SU-DHL-6 (cell line): Measurements from ENCODE around the gene OTUD7B.

ENCODE experiments used
- H2AFZ ChIP-seq: fragments of 200-600 bp; sonication (generic); 2 replicates; pipeline ENCODE4 v1.6.1; 2014; ENCODE audit warnings: low read depth, mild to moderate bottlenecking, moderate library complexity, mixed read lengths, antibody characterized with exemption, low read length; ENCODE audit not compliant: severe bottlenecking
- H3F3A ChIP-seq: fragments of 200-600 bp; shearing (Covaris generic); 2 replicates; pipeline ENCODE4 v1.6.0; 2016; ENCODE audit warnings: antibody characterized with exemption, mild to moderate bottlenecking; ENCODE audit not compliant: insufficient read depth
- H3K27ac ChIP-seq: fragments of 200-600 bp; sonication (generic); 2 replicates; pipeline ENCODE4 v1.5.1; 2016; ENCODE audit warnings: low read depth, mild to moderate bottlenecking, low read length, moderate library complexity, mixed read lengths
- H3K27me3 ChIP-seq: fragments of 200-600 bp; sonication (generic), shearing (Covaris generic); 2 replicates; pipeline ENCODE4 v1.6.0; 2014; ENCODE audit warnings: mild to moderate bottlenecking, low read length
- H3K36me3 ChIP-seq: fragments of 200-600 bp; sonication (generic); 2 replicates; pipeline ENCODE4 v1.6.1; 2014; ENCODE audit warnings: mild to moderate bottlenecking, low read length, mixed read lengths
- H3K4me2 ChIP-seq: fragments of 300-600, 200-600 bp; shearing (Covaris generic), sonication (generic); 2 replicates; pipeline ENCODE4 v1.6.0; 2014; ENCODE audit warnings: low read length, low read depth, mild to moderate bottlenecking; ENCODE audit not compliant: poor library complexity, severe bottlenecking
- H3K4me3 ChIP-seq: fragments of 200-600 bp; sonication (generic); 2 replicates; pipeline ENCODE4 v1.5.1; 2014; ENCODE audit warnings: antibody characterized with exemption, low read length, mild to moderate bottlenecking, mixed read lengths; ENCODE audit not compliant: insufficient read depth, poor library complexity, severe bottlenecking
- H3K79me2 ChIP-seq: fragments of 200-600 bp; sonication (generic); 2 replicates; pipeline ENCODE4 v1.6.1; 2014; ENCODE audit warnings: mild to moderate bottlenecking, low read length, moderate library complexity; ENCODE audit not compliant: insufficient read depth
- H3K9ac ChIP-seq: fragments of 200-600 bp; sonication (generic); 2 replicates; pipeline ENCODE4 v1.7.0; 2014; ENCODE audit warnings: mild to moderate bottlenecking, low read length
- H3K9me2 ChIP-seq: fragments of 200-600 bp; sonication (generic); replicated peaks from 2 replicates; pipeline ENCODE4 v1.6.1; 2014; ENCODE audit warnings: low read length; ENCODE audit not compliant: insufficient read depth
- H3K9me3 ChIP-seq: fragments of 200-600 bp; sonication (generic); 2 replicates; pipeline ENCODE4 v1.6.1; 2014; ENCODE audit warnings: low read length, mixed read lengths; ENCODE audit not compliant: insufficient read depth
- H4K20me1 ChIP-seq: fragments of 200-600 bp; sonication (generic); 2 replicates; pipeline ENCODE4 v1.6.1; 2014; ENCODE audit warnings: low read depth, mild to moderate bottlenecking, antibody characterized with exemption, low read length, moderate library complexity, mixed read lengths
- EZH2phosphoT487 ChIP-seq: fragments of 200-600 bp; sonication (generic), shearing (Covaris generic); conservative IDR thresholded peaks from 2 replicates; pipeline ENCODE4 v1.6.1; 2018; ENCODE audit warnings: mild to moderate bottlenecking, antibody characterized with exemption, low read length, moderate library complexity, mixed read lengths
- TF ChIP-seq, protein P1 (sequence below): fragments of 200-600 bp; sonication (generic); IDR thresholded peaks from one replicate; pipeline ENCODE4 v1.5.1; 2017; ENCODE audit warnings: antibody characterized with exemption, mild to moderate bottlenecking, low read length, moderate library complexity; ENCODE audit not compliant: insufficient read depth, poor library complexity, severe bottlenecking

The OTUD7B gene

DNA sequence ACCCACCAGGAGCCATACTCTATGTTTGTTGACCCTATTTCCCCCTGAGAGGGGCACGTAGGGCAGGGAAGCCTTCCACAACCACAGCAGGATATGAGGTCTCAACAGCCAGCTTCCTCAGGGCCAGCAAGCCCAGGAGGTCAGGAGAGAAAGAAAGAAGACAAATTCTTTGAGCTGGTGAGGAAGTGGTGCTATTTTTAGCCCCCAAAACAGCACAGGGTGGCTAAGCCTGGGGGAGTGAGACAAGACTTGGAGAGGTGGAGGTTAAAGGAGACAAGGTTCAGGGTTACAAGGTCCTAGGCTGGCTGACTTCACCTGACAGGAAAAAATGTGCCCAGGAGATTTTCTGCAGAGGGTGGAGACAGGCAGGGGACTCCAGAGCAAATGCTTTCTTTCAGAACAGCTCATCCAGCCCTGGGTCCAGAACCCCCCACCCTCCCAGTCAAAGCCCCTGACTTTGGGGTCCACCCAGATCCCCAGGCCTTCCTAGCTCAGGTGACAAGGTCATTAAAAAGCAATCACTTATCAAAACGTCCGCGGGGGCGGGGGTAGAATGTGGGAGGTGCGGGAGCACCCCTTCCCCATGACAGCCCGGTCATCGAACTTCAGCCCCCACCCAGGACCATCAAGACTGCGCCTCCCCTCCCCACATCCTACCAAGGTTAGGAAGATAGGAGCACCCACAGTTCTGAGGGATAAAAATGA lies 94.2 kb downstream of the OTUD7B start:
- H2AFZ ChIP-seq, result no peak overlapping the region
- H3K36me3 ChIP-seq, result no peaks in the 10 kb centered on the region
- H4K20me1 ChIP-seq, result no peaks in the 10 kb centered on the region
- H3K27me3 ChIP-seq, result no peaks in the 10 kb centered on the region
- no peaks in the 10 kb centered on the region for H3K79me2 ChIP-seq
- H3K9me3 ChIP-seq, result no peaks in the 10 kb centered on the region
- H3K4me3 ChIP-seq, result no peak overlapping the region
- no peak overlapping the region for H3K9ac ChIP-seq
- no peak overlapping the region for H3K27ac ChIP-seq
- H3F3A ChIP-seq, result 0 out of 2 replicates have a peak, but pooled peaks cover 3% of the 10 kb centered on the region
- no peak for TF ChIP-seq EZH2phosphoT487
- TF ChIP-seq, protein P1, sequence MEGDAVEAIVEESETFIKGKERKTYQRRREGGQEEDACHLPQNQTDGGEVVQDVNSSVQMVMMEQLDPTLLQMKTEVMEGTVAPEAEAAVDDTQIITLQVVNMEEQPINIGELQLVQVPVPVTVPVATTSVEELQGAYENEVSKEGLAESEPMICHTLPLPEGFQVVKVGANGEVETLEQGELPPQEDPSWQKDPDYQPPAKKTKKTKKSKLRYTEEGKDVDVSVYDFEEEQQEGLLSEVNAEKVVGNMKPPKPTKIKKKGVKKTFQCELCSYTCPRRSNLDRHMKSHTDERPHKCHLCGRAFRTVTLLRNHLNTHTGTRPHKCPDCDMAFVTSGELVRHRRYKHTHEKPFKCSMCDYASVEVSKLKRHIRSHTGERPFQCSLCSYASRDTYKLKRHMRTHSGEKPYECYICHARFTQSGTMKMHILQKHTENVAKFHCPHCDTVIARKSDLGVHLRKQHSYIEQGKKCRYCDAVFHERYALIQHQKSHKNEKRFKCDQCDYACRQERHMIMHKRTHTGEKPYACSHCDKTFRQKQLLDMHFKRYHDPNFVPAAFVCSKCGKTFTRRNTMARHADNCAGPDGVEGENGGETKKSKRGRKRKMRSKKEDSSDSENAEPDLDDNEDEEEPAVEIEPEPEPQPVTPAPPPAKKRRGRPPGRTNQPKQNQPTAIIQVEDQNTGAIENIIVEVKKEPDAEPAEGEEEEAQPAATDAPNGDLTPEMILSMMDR, result no peak
- no peaks in the 10 kb centered on the region for H3K9me2 ChIP-seq
- no peak overlapping the region for H3K4me2 ChIP-seq

DNA sequence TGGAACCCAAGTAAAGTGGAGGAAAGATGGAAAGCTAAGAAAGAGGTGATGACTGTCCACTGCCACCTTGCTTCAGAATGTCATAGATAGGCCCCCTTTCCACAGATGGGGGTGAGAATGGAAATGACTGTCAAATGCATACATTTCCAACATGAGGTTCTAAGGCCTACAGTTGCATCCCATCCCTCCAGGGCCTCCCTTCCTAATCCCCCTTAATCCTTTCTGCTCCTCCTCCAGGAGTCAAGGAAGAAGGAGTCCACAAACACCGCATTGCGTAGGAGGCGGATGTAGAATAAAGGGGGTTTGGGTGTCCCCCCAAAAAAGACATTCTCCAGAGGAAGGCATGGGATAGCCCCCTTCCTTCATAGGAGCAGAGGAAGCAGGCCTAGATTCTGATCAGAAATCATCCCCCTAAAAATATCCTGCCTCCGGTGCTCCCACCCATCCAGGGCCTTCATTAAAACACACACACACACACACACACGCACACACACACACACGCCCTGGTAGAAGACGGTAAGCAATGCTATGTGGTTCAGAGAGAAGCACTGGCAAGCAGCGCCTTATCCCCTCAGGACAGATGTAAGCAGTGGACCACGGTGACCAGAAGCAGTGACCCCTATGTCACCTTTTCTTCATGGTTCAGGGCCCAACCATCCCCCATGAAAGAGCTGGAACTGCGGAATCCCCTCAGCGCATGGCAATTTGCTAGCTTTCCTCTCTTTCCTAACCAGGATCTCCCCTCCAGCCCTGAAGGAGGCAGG lies 94.9 kb downstream of the OTUD7B start:
- Histone ChIP-seq H3K9me3 (no peaks in the 10 kb centered on the region), H3K36me3 (no peaks in the 10 kb centered on the region), H3K9ac (no peak overlapping the region), H2AFZ (no peak overlapping the region), H3K27me3 (no peaks in the 10 kb centered on the region), H4K20me1 (no peaks in the 10 kb centered on the region), H3K27ac (no peak overlapping the region), H3K79me2 (no peaks in the 10 kb centered on the region), H3K9me2 (no peaks in the 10 kb centered on the region), H3K4me3 (no peak overlapping the region), H3F3A (0 out of 2 replicates have a peak, but pooled peaks cover 3% of the 10 kb centered on the region), H3K4me2 (no peak overlapping the region)
- no peak for TF ChIP-seq EZH2phosphoT487
- TF ChIP-seq, protein P1, result no peak

DNA sequence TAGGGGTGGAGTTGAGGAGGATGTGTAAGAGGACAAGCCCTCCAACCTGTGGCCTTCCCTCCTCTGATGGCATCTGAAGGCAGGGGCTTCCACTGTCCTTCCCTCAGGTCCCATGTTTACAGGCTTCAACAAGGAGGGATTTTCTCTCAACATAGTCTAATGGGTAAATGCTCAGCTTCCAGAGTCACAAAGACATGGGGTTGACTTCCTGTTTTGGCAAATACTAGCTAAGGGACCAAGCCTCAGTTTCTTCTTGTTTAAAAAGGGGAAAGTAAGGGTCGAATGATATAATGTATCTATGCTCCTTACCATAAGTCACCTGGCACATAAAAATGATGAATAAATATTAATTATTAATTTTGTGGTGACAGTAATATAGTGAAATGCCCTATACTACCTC lies 96.0 kb downstream of the OTUD7B start:
- Histone ChIP-seq H3K9me3 (no peaks in the 10 kb centered on the region), H3F3A (no peaks in the 10 kb centered on the region), H3K79me2 (no peaks in the 10 kb centered on the region), H3K9ac (no peak overlapping the region), H4K20me1 (no peaks in the 10 kb centered on the region), H2AFZ (no peak overlapping the region), H3K4me3 (no peak overlapping the region), H3K27ac (no peak overlapping the region), H3K27me3 (no peaks in the 10 kb centered on the region), H3K4me2 (no peak overlapping the region), H3K9me2 (no peaks in the 10 kb centered on the region), H3K36me3 (no peaks in the 10 kb centered on the region)
- TF ChIP-seq, protein P1, result no peak
- TF ChIP-seq EZH2phosphoT487, result no peak
